SK-N-SH (cell line): Measurements from ENCODE around the gene SV2A. TPM values are rescaled to one million over a fixed set of nuclear protein-coding genes. Genes with fewer than 3 reads are reported as not detected.
A peak's percentile ranks its signal among the peaks of the same experiment; 100 is the strongest.
"Not testable (repeated sequence)": the region's sequence is repeated elsewhere in the genome, so short reads cannot be mapped to it uniquely, and the experiment has no call there.

Source experiments
- CTCF ChIA-PET: fragments of 300-600, 350-600 bp; formaldehyde crosslinking; extraction: SDS; loops from one replicate; lab custom pipeline; 2021; lab: Yijun Ruan, JAX
- POLR2A ChIA-PET: fragments of 350-600 bp; sonication (Branson Sonifier 250); formaldehyde crosslinking; extraction: SDS; loops from one replicate; lab custom pipeline; 2020; ENCODE audit warnings: antibody characterized with exemption, inconsistent platforms; lab: Yijun Ruan, JAX
- DNase-seq: peaks from one replicate; pipeline ENCODE4 v3.0.0; 2012
- H2AFZ ChIP-seq: fragments of 200-600 bp; sonication (generic); 2 replicates; pipeline ENCODE4 v1.8.1; 2016; ENCODE audit warnings: antibody characterized with exemption, mild to moderate bottlenecking, low read depth
- H3F3A ChIP-seq: fragments of 200-600 bp; sonication (generic); replicated peaks from 2 replicates; pipeline ENCODE3; 2016; ENCODE audit warnings: antibody characterized with exemption, mild to moderate bottlenecking; ENCODE audit not compliant: insufficient read depth
- H3K27ac ChIP-seq, 2 experiments: fragments of 200-500 bp in 1 of 2; fragments of 200-600 bp in 1 of 2; sonication (Bioruptor generic) in 1 of 2; sonication (generic), shearing (Covaris generic) in 1 of 2; 2 replicates each; pipeline versions ENCODE4 v1.5.1 to v1.6.1; 2014 to 2016; ENCODE audit warnings: low read depth in 2 of 2, inconsistent platforms in 1 of 2, low read length in 1 of 2, mild to moderate bottlenecking in 1 of 2, mixed read lengths in 1 of 2
- H3K27me3 ChIP-seq: fragments of 200-600 bp; sonication (generic), shearing (Covaris generic); 2 replicates; pipeline ENCODE4 v1.6.1; 2016; ENCODE audit warnings: mixed run types; ENCODE audit not compliant: insufficient read depth
- H3K36me3 ChIP-seq, 2 experiments: fragments of 200-500 bp in 1 of 2; fragments of 200-600 bp in 1 of 2; sonication (Bioruptor generic) in 1 of 2; sonication (generic) in 1 of 2; replicated peaks in 1 of 2; 2 replicates each; pipeline versions ENCODE3 to v1.5.1; 2014 to 2016; ENCODE audit warnings: low read length in 1 of 2, mild to moderate bottlenecking in 1 of 2; ENCODE audit not compliant: insufficient read depth in 2 of 2, control insufficient read depth in 1 of 2
- H3K4me1 ChIP-seq, 2 experiments: fragments of 200-500 bp in 1 of 2; fragments of 200-600 bp in 1 of 2; sonication (Bioruptor generic) in 1 of 2; sonication (generic), shearing (Covaris generic) in 1 of 2; 2 replicates each; pipeline versions ENCODE4 v1.5.1 to v1.6.1; 2014 to 2016; ENCODE audit warnings: low read depth in 1 of 2, low read length in 1 of 2, mixed run types in 1 of 2; ENCODE audit not compliant: insufficient read depth in 2 of 2, control insufficient read depth in 1 of 2
- H3K4me2 ChIP-seq: fragments of 200-600 bp; sonication (generic), shearing (Covaris generic); 2 replicates; pipeline ENCODE4 v1.6.1; 2017; ENCODE audit warnings: mixed run types
- H3K4me3 ChIP-seq, 2 experiments: fragments of 200-500 bp in 1 of 2; fragments of 200-600 bp in 1 of 2; sonication (Bioruptor generic) in 1 of 2; sonication (generic), shearing (Covaris generic) in 1 of 2; 2 replicates each; pipeline versions ENCODE4 v1.5.1 to v1.8.1; 2014 to 2016; ENCODE audit warnings: low read depth in 2 of 2, inconsistent platforms in 1 of 2, low read length in 1 of 2, mild to moderate bottlenecking in 1 of 2, mixed read lengths in 1 of 2, moderate library complexity in 1 of 2
- H3K79me2 ChIP-seq: fragments of 200-600 bp; sonication (generic); 2 replicates; pipeline ENCODE4 v1.8.1; 2017; ENCODE audit warnings: mild to moderate bottlenecking; ENCODE audit not compliant: insufficient read depth
- H3K9ac ChIP-seq: fragments of 200-600 bp; sonication (generic); 2 replicates; pipeline ENCODE4 v1.6.1; 2017; ENCODE audit warnings: mixed run types
- H3K9me2 ChIP-seq: fragments of 200-600 bp; sonication (generic); 2 replicates; pipeline ENCODE4 v1.6.1; 2017; ENCODE audit warnings: mixed run types
- H3K9me3 ChIP-seq: fragments of 200-600 bp; sonication (generic); 2 replicates; pipeline ENCODE4 v1.6.1; 2017; ENCODE audit warnings: mixed run types, mild to moderate bottlenecking, moderate library complexity
- H4K20me1 ChIP-seq: fragments of 200-600 bp; sonication (generic); 2 replicates; pipeline ENCODE4 v1.6.1; 2017; ENCODE audit warnings: mild to moderate bottlenecking, mixed run types; ENCODE audit not compliant: insufficient read depth
- FOSL2 ChIP-seq: IDR thresholded peaks from 2 replicates; pipeline ENCODE4 v1.4.0; 2012; ENCODE audit warnings: low read depth, mild to moderate bottlenecking, moderate library complexity, borderline replicate concordance
- FOXJ3 ChIP-seq: sonication (generic); formaldehyde crosslinking; IDR thresholded peaks from 2 replicates; pipeline ENCODE4 v1.5.1; 2020; ENCODE audit warnings: mild to moderate bottlenecking, missing genetic modification reagents
- FOXM1 ChIP-seq: IDR thresholded peaks from 2 replicates; pipeline ENCODE4 v1.4.0; 2012; ENCODE audit warnings: low read depth, mild to moderate bottlenecking
- GABPA ChIP-seq: IDR thresholded peaks from 2 replicates; pipeline ENCODE4 v1.4.0; 2012; ENCODE audit warnings: low read depth, mild to moderate bottlenecking
- GATA2 ChIP-seq: sonication (generic); formaldehyde crosslinking; IDR thresholded peaks from 2 replicates; pipeline ENCODE4 v1.5.0; 2020; ENCODE audit warnings: mild to moderate bottlenecking, missing genetic modification reagents
- MAX ChIP-seq: IDR thresholded peaks from 2 replicates; pipeline ENCODE4 v1.4.0; 2012; ENCODE audit warnings: low read depth
- MEF2A ChIP-seq: IDR thresholded peaks from 2 replicates; pipeline ENCODE4 v1.4.0; 2012; ENCODE audit warnings: low read depth, borderline replicate concordance
- MXI1 ChIP-seq: IDR thresholded peaks from 2 replicates; pipeline ENCODE4 v1.6.1; 2012; ENCODE audit warnings: mild to moderate bottlenecking, low read depth, low read length, improper control_type of control experiment
- NRF1 ChIP-seq: IDR thresholded peaks from 2 replicates; pipeline ENCODE4 v1.6.1; 2012; ENCODE audit warnings: low read depth, mild to moderate bottlenecking, low read length
- PBX3 ChIP-seq: IDR thresholded peaks from 2 replicates; pipeline ENCODE4; 2012
- POLR2AphosphoS5 ChIP-seq: IDR thresholded peaks from 2 replicates; pipeline ENCODE4 v1.6.1; 2012; ENCODE audit warnings: low read depth, low read length
- RCOR1 ChIP-seq: fragments of 150-350 bp; IDR thresholded peaks from 2 replicates; pipeline ENCODE4 v1.6.1; 2017; ENCODE audit warnings: antibody characterized with exemption, low read length
- SIN3A ChIP-seq: IDR thresholded peaks from 2 replicates; pipeline ENCODE4 v1.6.1; 2012; ENCODE audit warnings: low read depth, mild to moderate bottlenecking, low read length, moderate library complexity, borderline replicate concordance
- TAF1 ChIP-seq: IDR thresholded peaks from 2 replicates; pipeline ENCODE4 v1.6.1; 2012; ENCODE audit warnings: low read depth, mild to moderate bottlenecking, low read length, moderate library complexity, borderline replicate concordance
- TCF12 ChIP-seq: IDR thresholded peaks from 2 replicates; pipeline ENCODE4 v1.4.0; 2012
- USF2 ChIP-seq: fragments of 150-350 bp; IDR thresholded peaks from 2 replicates; pipeline ENCODE4 v1.6.1; 2017; ENCODE audit warnings: antibody characterized with exemption, low read length, low read depth, borderline replicate concordance
- ZBTB33 ChIP-seq: IDR thresholded peaks from 2 replicates; pipeline ENCODE4 v1.4.0; 2012; ENCODE audit warnings: low read depth, borderline replicate concordance
- WGBS: methylation state at CpG from one replicate; pipeline ENCODE4 v1.1.6; 2017; ENCODE audit warnings: low lambda C conversion rate; 5-methylcytosine and 5-hydroxymethylcytosine counted together
- polyA plus RNA-seq, 3 experiments: library from polyadenylated mRNA; depleted of rRNA; stranded (reverse); fragments of >200 nt; gene quantifications; 2 replicates each; pipeline ENCODE4 v1.2.3, GENCODE V29; 2012

The SV2A gene
- polyA plus RNA-seq, 1 of the 3 experiments (the other 2 are of a cell fraction): 22.7 TPM

GRCh38 chr1:149886396-149887195 is 31.0 kb downstream of the SV2A start (continued):
- peak; percentile 25; the same call in 1 of the 2 replicates for TF ChIP-seq RCOR1
- peak; percentile 61 for TF ChIP-seq SIN3A
- TF ChIP-seq POLR2AphosphoS5: peak; percentile 97
- TF ChIP-seq USF2: no peak
- peak; percentile 17; the same call in 1 of the 2 replicates for TF ChIP-seq TCF12
- TF ChIP-seq GATA2 (CRISPR knock-in tag): no peak
- TF ChIP-seq FOXM1: no peak
- TF ChIP-seq MXI1: no peak
- TF ChIP-seq MEF2A: no peak
- TF ChIP-seq FOSL2: no peak
- TF ChIP-seq FOXJ3 (CRISPR knock-in tag): no peak
- TF ChIP-seq MAX: no peak; the same call in 1 of the 2 replicates
- TF ChIP-seq GABPA: no peak
- TF ChIP-seq ZBTB33: peak; percentile 89
- peak; percentile 79; the same call in 1 of the 2 replicates for TF ChIP-seq TAF1
- peak; percentile 3; the same call in 1 of the 2 replicates for TF ChIP-seq PBX3
- no peak for TF ChIP-seq NRF1
- TF ChIP-seq, all 33 proteins: peak for 16

- DNase-seq, H3K9me3 ChIP-seq, H3K36me3 ChIP-seq, H2AFZ ChIP-seq, H3K9me2 ChIP-seq, H3K27me3 ChIP-seq: not testable (repeated sequence)
- peak overlapping the region; percentile 72 for H3K4me2 ChIP-seq
- H3K9ac ChIP-seq: peak overlapping the region; percentile 95
- 3% methylated on average over 7 of the region's 19 CpGs for WGBS
- POLR2A ChIA-PET: interaction anchor here (1.0 to 4.4 kb wide), 14 partner anchors 11 to 301 kb away, joined by 3 to 34 read pairs (median 12); partner anchors contain the start of genes BOLA1, OTUD7B, PLEKHO1 and SF3B4
- CTCF ChIA-PET: interaction anchor here (3.2 kb wide), 1 partner anchor 301 kb away, joined by 15 read pairs; no protein-coding TSS in a partner anchor
- H3K4me3 ChIP-seq: peak overlapping the region; percentile 73 to 88
- peaks cover 43% of the 10 kb centered on the region for H3F3A ChIP-seq
- H3K79me2 ChIP-seq: peaks cover 30% of the 10 kb centered on the region
- peaks cover 20% of the 10 kb centered on the region; the same call in 1 of the 2 replicates for H4K20me1 ChIP-seq
- H3K27ac ChIP-seq: peak overlapping the region; percentile 97 to 98
- H3K4me1 ChIP-seq: peaks cover 8 to 19% of the 10 kb centered on the region in 2 experiments; a peak in 3 of 4 replicates
Measured at GRCh38 chr1:149886121-149886395, 31.6 kb downstream of the SV2A start.
